Activated T-cell treated with anti-CD3 and anti-CD28 coated beads for 4 hours (primary cell): Measurements from ENCODE around the gene LRCH1.

Source experiments
- DNase-seq: peaks from one replicate; pipeline ENCODE4 v3.0.0-alpha.2; 2020

LRCH1 gene

DNA sequence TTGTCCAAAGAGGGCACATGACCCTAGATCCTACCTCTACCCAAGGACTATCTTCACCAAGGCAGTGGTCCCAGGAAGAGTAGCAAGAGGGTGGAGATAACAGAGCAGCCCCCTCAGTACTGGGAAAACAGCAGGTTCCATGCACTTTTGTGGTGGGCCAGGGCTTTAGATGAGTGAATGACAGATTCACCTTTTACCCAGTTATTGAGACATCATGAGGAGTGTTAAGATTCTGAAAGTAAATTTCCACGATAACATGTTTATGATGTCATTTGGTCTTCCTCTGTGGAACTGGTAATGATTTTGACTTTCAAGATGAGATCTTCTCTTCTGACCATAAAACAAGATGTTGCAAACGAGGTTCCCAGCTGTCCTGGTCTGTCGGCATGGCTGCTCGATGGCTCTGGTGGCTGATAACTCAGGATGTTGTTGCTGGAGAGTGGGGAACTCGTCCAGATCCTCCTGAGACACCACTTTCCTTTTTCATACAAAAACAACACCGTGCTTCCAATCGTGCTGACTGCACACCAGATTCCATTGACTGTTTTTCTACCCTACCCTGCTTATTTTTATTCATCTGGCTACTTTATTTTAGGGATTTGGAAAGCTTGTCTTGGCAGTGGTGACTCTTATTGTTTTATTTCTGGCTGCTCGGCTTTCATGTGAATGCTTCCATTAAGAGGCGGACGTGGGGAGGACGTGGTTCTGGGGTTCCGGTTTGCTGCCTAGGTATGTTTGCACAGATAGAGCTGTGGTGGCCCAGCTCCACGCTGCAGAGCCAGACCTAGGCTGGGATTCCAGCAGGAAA is 88.5 kb downstream of the LRCH1 start:
- DNase-seq, result no peak

DNA sequence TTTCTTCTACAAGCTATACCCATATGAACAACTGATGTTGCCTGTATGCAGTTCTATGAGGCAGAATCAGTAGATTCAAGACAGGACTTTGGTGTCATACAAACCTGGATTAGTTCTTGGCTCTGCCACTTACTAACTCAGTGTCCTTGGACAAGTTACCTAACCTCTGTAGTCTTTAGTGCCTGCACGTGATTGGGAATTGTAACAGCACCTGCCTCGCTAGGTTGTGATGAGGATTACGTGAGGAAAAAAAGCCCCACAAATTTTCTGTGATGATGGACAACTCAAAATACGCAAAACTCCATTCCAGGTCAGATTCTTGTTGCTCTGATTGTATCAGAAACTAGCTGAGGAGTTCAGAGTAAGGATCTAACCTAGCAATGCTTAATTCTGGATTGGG is 89.3 kb downstream of the LRCH1 start:
- DNase-seq, result no peak

DNA sequence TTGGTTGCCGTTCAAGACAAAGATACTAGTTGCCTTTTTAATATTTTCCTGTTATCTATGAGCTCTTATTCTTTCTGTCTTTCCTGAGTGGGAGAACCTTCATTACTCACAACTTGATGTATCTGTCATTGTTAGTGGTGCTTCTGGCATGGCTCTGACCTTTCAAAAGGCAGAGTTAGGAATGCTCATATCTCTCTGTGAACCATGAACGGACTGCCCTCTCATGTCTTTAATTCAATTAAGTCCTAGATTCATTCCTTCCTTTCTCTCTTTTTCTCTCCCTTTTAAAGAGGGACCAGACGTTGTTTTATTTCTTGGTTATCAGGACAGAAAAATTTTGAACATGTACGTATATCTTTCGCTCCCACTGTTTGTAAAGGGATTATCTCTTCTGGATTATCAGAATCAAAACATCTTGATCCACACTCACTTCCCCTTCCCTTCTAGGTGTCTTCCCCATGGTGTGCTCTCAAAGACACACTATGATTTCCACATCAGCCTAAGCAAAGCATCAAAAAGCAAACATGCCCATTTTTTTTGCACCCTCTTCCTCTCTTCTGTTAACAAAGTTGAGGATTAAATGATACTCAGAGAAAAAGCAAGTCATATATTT is 90.3 kb downstream of the LRCH1 start:
- DNase-seq, result no peak

DNA sequence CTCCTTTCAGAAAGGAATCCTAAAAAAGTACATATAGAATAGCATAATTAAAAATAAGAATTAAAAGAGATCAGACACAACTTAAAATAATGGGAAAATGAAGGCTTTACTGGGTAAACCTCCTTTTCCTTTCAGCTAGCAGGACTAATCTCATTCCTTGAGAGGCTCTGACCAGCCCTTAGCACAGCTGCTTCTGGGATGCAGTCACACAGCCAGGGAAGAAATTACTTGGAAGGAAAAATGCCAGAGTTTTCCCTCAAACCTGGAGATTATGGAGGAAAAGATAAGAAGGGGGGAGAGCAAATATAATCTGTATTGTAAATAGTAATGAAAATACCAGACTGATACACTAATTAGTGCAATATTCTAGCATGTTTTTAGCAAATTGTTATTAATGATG is 91.8 kb downstream of the LRCH1 start:
- no peak for DNase-seq

DNA sequence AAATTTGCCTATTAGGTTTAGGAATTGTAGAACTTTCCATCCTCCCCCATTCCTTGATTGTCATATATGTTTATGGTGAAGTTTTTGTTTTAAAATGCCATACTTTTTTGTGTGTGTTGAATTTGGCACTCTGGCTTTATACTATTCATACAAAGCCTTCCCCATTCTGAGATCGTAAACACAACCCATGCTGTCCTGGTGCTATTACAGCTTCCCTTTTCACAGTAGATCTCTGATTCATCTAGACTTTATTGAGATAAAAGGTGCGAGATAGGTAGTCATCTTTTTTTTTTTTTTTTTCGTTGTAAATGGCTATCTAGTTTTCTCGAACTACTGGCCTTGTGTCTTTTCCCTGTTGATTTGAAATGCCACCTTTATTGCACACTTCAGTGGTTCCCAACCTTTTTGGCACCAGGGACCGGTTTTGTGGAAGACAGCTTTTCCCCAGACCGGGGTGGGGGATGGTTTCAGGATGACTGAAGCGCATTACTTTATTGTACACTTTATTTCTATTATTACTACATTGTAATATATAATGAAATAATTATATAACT is 94.6 kb downstream of the LRCH1 start:
- DNase-seq, result no peak

DNA sequence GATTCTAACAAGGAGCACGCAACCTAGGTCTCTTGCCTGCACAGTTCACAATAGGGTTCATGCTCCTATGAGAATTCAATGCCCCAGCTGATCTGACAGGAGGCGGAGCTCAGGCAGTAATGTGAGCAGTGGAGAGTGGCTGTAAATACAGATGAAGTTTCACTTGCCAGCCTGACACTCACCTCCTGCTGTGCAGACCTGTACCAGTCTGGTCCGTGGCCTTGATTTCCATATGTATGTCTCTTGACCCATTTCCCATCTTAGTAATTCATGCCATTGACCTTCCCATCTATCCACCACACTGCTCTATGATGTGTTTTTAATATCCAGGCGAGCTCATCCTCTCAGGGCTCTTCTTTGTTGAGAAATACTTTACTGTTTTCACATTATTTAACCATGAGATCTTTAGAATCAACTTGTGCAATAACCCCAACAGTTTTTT is 95.2 kb downstream of the LRCH1 start:
- DNase-seq, result no peak

DNA sequence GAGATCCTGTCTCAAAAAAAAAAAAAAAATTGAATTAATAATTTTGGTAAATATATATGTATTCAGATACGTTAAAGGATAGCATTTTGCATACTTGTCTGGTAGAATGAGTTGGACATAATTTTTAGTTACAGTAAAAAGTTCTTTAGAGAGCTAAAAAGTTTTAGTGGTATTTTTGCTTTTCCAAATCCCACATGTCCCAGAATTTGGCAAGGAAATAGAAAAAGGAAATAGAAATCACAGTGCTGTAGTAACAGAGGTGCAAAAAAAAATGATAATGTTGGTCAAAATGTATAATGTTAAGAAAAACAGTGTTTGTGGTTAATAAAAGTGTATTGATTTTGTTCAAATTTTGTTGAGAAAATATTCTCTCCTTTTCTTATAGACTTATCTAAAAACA is 96.8 kb downstream of the LRCH1 start:
- no peak for DNase-seq

DNA sequence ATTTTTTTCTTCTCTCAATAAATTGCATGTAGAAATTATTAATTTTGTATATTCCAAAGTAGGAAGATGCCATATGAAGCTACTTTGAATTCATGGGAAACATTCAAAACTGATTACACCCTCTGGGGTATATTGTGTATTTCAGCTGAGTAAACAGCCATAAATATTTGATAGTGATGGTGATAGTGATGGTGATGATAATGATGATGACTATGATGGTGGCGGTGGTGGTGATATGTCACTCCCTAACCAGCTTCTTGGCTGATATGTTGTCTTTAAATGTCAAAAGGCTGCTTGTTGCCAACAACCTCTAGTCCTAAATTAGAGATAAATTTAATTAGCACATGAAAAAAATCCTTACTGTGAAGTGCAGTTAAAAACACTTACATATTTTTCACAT is 102.0 kb downstream of the LRCH1 start:
- DNase-seq, result no peak

DNA sequence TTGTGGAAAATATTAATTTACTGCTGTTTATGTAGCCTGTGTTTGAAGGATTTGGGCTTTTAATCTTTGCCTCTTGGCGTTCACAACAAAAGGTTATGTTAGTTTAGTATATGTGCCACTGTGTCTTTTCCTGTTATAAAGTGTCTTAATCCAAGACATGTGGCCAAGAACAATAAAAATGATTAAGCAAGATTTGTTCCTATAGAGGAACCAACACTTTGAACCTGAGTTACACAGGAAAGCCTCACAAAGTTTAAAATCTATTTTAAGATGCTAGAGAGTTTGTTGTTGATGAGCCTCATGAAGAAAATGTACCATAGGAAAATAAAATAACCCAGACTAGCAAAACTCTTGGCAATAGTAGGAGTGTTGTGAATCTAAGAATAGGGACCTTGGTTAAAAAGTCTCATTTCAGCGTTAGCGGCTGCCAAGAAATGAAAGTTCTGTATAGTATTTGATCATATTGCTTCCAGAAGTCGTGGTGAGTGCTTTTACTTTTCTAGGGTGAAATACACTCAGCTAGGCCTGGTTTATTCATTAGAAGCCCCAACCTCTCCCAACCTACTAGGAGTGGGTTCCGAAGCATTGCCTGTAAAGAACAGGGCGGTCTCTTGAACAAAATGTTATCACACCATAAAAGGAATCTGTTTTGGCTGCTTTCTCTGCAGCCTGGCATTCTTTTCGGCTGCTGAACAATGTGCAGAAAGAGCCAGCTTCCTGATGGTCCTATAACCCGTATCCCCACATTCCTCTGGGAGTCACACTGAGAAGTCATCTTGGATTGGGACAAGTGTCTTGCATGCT is 102.6 kb downstream of the LRCH1 start:
- no peak for DNase-seq

DNA sequence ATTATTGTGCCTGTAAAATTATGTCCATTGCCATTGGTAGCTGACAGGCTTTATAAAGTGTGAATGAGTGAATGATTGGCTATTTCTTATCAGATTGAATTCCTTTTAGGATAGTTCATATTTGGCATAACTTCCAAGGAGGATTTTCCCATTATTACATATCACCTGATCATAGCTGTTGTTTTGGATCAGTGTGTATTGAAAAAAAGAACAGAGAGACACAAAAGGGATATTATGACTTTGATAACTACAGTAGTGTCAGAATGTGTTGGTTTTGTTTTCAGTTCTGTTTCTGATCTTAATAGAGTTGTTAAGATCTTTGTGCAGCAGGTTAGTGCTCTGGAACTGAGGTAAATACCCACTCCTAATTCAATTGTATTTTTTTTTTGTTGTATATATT is 103.8 kb downstream of the LRCH1 start:
- no peak for DNase-seq

DNA sequence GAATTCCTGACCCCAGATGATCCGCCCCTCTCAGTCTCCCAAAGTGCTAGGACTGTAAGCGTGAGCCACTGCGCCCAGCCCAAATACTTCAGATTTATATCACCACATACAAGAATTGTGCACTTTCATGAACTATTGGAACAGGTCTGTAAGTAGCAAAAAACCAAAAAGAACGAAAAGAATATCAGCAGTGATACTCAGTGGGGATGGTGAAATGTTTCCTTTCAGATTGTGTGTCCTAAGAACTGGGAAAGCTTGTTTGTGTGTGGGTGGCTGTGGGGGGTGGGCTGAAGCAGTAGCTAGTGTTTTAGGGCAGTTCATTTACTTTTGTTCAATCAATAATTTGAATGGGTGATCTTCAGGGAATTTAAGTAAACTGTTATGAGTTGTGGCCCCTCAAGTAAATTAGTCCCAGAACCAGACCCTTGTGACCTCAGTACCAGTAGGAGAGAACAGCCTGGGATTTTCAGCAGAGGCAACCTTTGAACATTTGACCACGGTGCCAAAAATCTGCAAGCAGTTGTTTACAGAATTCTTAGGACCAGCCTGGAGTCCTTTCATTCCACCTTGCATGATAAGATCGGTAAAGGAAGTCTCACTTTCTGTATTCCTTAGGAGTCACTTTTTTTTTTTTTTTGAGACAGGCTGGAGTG is 106.6 kb downstream of the LRCH1 start:
- no peak for DNase-seq

DNA sequence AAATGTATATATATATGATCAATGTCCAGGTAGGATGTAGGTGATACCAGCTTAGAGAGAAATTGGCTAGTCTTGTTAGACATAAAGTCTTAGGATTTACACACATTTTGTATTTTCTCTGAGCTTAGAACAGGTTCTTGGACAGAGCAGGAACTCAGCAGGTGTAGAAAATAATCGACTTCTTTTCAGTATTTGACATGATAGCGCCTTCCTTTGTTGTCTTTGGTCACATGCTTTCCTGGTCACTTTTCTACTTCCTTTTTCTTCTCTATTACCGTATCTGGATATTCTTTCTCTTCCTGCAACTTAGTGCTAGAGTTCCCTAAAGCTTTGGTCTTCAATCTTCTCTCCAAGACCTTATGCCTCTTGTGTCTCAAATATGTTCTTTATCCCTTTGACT is 107.4 kb downstream of the LRCH1 start:
- no peak for DNase-seq

DNA sequence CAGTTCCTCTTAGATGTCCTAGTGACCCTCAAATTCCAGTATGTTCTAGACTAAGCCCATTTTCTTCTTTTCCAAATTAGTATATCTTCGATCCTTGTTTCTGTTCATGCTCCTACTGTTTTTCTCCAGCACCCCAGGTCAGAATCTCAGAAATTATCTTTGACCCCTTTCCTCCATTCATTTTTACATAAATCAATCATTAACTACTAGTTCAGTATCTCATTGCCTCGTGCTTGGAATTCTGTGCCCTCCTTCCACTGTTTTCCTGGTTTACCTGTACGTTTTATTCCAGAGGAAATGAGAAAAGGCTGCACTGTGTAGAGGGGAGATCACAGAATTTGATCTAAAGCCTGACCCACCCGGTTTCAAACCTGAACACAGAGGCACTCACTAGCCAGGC is 107.9 kb downstream of the LRCH1 start:
- no peak for DNase-seq

DNA sequence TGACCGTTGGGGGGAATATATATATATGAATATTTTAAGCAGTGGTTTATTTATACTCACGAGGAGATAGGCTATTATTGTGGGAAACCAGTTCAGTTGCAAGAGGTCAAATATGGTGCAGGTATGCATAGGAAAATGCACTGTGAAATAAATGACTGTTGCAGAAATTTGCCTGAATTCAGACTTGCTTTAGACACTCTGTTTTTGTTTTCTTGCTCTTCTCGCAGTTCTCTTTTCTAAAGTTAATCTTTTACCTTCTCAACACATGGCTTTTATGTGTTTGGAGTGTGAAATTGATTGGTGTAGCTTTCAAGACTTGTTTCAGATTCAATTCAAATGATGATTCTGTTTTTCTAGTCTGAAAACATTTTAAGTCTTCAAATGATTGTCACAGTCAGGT is 109.7 kb downstream of the LRCH1 start:
- no peak for DNase-seq

DNA sequence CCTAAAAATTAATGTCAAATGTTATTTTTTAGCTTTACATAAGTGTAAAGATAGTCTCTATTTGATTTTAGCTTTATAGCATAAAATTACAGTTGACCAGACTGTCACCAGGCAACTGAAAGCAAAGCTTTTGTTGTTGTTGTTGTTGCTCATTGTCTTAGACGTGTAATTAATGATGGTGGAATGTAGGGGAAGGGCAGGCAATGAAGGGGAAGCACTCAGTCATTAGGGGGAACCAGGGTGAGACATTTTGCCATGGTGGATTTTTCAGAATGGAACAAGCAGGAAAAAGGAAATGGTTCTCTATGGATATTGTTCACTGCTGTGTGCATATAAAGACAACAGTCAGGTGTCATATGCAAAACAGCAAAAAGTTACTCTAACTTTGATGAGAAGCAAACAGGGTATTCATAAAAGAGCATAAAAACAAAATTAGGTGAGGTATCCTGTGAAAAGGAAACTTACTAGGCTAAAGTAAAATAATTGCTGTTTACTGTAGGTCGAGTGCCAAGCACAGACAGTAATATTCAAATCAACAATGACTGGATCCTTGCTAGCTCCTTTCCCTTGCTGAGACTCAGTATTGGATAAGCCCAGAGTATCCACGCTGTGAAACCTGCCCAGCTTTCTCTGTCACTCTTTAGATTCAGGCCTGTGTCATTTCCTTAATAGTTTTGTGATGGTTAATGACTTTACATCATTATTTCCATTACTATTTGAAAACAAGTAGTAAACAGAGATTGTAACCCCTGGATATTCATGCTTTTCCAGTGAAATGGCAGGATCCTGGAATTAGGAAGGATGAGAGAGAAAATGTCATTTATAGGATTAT is 110.5 kb downstream of the LRCH1 start:
- no peak for DNase-seq

DNA sequence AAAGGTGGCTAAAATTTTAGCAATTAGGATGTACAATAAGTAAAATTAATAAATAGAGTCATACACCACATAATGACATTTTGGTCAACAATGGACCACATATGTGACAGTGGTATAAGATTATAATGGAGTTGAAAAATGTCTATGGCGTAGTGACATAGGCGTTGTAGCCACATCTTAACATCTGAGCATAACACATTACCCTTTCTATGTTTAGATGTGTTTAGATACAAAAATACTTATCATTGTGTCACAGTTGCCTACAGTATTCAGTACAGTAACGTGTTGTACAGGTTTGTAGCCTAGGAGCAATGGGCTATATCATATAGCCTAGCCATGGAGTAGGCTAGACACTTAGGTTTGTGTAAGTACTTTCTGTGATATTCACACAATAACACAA is 111.2 kb downstream of the LRCH1 start:
- DNase-seq, result no peak

DNA sequence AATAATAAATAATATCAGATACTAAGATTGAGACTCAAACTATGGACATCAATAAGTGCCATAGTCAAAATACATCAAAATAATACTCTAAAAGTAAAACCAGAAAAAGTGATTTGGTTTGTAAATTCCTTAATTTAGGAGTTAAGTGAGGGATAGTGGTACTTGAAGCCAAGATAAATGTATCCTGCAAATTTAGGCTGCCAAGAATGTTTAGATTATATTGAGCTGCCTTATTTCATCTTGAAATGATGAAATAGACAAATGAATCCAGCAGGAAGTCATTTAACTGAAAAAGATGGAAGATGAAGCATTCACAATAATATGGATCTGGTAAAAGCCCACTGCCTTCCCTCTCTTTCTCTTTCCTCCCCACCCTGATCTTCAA is 112.3 kb downstream of the LRCH1 start:
- DNase-seq, result no peak

DNA sequence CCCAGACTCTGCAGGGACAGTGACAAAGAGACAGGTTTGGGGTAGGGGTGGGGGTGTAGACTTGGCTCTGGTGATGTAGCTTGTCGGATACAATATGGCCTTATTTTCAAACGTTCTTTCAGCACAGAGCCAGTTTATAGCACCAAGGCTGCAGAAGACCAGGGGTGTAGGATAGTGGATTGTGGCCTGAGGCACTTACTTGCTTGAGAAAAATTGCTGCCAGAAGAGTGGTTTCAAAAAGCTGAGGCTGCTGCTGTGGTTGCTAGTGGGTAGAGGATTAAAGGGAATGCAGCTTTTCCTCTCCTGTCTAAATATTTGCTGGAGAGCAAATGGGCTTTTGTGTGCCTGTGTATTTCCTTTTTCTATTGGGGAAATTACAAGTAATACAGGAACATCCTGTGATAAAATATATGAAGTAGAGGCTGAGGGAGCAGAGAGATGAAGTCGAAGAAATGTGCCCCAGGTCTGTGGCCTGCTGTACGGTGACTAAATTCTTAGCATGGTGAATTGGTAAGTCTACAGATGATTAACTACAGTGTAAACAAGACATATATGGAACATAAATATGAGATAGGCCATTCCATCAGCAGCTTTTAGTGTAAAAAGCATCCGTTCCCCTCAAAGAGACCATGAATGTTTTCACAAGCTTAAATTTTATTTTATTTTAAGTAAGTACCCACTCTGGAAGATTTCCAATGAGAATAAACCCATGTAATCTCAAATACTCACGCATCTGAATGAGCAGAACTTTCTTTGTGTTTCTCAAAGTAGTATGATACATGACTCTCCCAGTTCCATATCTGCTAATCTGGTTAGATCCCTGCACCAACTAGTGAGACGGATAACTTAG is 112.9 kb downstream of the LRCH1 start:
- DNase-seq, result no peak

DNA sequence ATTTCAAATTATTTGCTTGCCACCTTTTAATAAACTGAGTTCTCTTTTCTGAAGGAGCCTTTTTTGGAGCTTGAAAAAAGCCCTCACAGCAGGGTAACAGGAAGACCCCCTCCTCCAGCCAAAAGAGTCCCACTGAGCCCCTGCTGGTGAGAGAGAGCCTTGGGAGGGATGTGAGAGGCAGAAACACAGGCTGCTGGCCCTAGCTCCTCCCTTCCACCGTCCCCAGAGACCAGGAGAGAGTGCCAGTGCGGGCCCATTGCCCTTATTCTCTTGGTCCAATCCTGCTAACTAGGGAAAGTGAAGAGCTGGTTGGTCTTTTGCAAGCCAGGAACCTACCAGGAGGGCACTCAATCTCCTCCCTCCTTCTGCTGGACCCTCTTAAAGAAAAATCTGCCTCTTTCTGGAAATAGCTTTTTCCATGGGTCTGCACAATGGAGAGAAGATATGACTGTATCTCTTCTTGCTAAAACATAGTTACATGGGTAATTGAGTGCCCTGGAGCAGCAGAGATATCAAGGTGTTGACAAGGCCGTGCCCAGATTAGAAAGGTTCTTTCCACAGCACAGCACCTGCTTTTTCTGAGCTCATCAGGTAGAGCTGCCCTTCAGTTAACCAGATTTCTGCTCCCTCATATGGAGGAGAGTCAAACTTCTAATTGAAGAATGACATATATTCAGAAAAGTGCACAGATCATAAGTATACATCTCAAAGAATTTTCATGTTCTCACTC is 113.9 kb downstream of the LRCH1 start:
- no peak for DNase-seq

DNA sequence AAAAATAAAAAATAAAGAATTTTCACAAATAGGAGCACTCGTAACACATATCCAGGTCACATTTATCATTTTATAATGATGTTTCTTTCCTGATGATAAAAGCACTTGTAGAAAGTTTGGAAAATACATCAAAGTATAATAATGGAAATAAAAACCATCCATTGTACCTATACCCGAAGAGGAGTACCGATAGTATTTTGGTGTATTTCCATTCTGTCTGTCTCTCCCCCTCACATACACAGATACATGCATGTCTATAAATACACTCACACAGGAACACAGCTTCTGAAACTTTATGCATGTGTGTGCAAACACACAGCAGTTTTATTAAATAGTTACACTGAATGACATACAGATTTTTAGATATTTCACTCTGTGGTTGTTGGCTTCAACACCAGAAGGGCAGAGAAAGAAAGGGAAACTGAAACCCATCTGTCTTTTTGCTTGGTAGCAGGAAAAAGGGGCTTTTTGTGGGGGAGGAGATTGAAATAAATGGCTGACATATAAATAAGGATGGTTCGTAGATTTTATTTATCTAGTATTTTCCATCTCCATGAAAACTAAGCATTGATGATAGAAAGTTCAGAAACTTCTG is 114.8 kb downstream of the LRCH1 start:
- DNase-seq, result no peak
